Right atrium auricular region (tissue), 2 donors: ENCODE measurements around the gene PPA2. TPM values are rescaled to one million over a fixed set of nuclear protein-coding genes. Genes with fewer than 3 reads are reported as not detected.
"Not testable (repeated sequence)": the region's sequence is repeated elsewhere in the genome, so short reads cannot be mapped to it uniquely, and the experiment has no call there.

Experiments used
- DNase-seq: peaks from one replicate; pipeline ENCODE4 v3.0.0-alpha.2; 2019; ENCODE audit warnings: low spot score
- H3K27ac ChIP-seq, 2 donors: fragments of 200-600 bp; sonication (generic); 1 replicate in 1 of 2; 2 replicates in 1 of 2; pipeline ENCODE4 v1.5.1; 2016 to 2019
- H3K27me3 ChIP-seq, 2 donors: fragments of 200-600 bp; sonication (generic); one replicate each; pipeline versions ENCODE4 v1.5.1 to v1.6.0; 2017 to 2019
- H3K36me3 ChIP-seq: fragments of 200-600 bp; sonication (generic); one replicate; pipeline ENCODE4 v1.5.1; 2016
- H3K4me1 ChIP-seq, 2 donors: fragments of 200-600 bp; sonication (generic); one replicate each; pipeline versions ENCODE4 v1.5.1 to v1.6.0; 2017 to 2019
- H3K4me3 ChIP-seq, 2 donors: fragments of 200-600 bp; sonication (generic); 1 replicate in 1 of 2; 2 replicates in 1 of 2; pipeline ENCODE4 v1.5.1; 2017 to 2019; ENCODE audit warnings: mild to moderate bottlenecking in 1 of 2, moderate library complexity in 1 of 2
- H3K9me3 ChIP-seq, 2 donors: fragments of 200-600 bp; sonication (generic); one replicate each; pipeline ENCODE4 v1.5.1; 2019
- CTCF ChIP-seq, 2 donors: fragments of 200-600 bp; sonication (generic); IDR thresholded peaks; one replicate each; pipeline ENCODE4 v1.5.1; 2019; ENCODE audit warnings: antibody characterized with exemption in 2 of 2
- total RNA-seq, 2 donors: library from RNA; depleted of rRNA; stranded (reverse); fragments of >200 nt; gene quantifications; one replicate each; pipeline ENCODE4 v1.1.0, GENCODE V29; 2016

Gene PPA2
- total RNA-seq, 2 donors from 2014 or later, result 89.5 to 158 TPM

- no peak overlapping the region for H3K27ac ChIP-seq
- peaks cover 0 to 6% of the 10 kb centered on the region in 2 donors for H3K9me3 ChIP-seq
- no peaks in the 10 kb centered on the region for H3K27me3 ChIP-seq
- H3K36me3 ChIP-seq, result peaks cover 20% of the 10 kb centered on the region
- H3K4me1 ChIP-seq, result no peaks in the 10 kb centered on the region
- no peak overlapping the region for H3K4me3 ChIP-seq
- DNase-seq, result no peak
- TF ChIP-seq CTCF (IDR thresholded peaks at IDR 0.05), result no peak
Measured at GRCh38 chr4:105422207-105422920, 51.5 kb downstream of the PPA2 start.

- no peak overlapping the region for H3K27ac ChIP-seq
- TF ChIP-seq CTCF (IDR thresholded peaks at IDR 0.05), result no peak
- peaks cover 19% of the 10 kb centered on the region for H3K36me3 ChIP-seq
- H3K9me3 ChIP-seq, result no peaks in the 10 kb centered on the region
- H3K4me1 ChIP-seq, result no peaks in the 10 kb centered on the region
- no peak for DNase-seq
- H3K27me3 ChIP-seq, result no peaks in the 10 kb centered on the region
- no peak overlapping the region for H3K4me3 ChIP-seq
Measured at GRCh38 chr4:105417624-105418023, 56.2 kb downstream of the PPA2 start.

- TF ChIP-seq CTCF (IDR thresholded peaks at IDR 0.05), result no peak
- DNase-seq, result no peak
- H3K36me3 ChIP-seq, result peaks cover 13% of the 10 kb centered on the region
- peaks cover 0 to 4% of the 10 kb centered on the region in 2 donors for H3K9me3 ChIP-seq
- H3K4me3 ChIP-seq, result no peak overlapping the region
- no peaks in the 10 kb centered on the region for H3K4me1 ChIP-seq
- H3K27ac ChIP-seq, result no peak overlapping the region
- H3K27me3 ChIP-seq, result no peaks in the 10 kb centered on the region
Measured at GRCh38 chr4:105415281-105415744, 58.5 kb downstream of the PPA2 start.

- H3K36me3 ChIP-seq, result peaks cover 8% of the 10 kb centered on the region
- DNase-seq, result no peak
Measured at GRCh38 chr4:105414316-105414715, 59.5 kb downstream of the PPA2 start.

GRCh38 chr4:105409135-105409534, 64.7 kb downstream of the PPA2 start:
- not testable (repeated sequence) for H3K4me1 ChIP-seq, H3K27me3 ChIP-seq, H3K27ac ChIP-seq, DNase-seq, H3K4me3 ChIP-seq
- peaks cover 12% of the 10 kb centered on the region for H3K36me3 ChIP-seq
- peaks cover 0 to 16% of the 10 kb centered on the region in 2 donors for H3K9me3 ChIP-seq

More at GRCh38 chr4:105414316-105414715, 59.5 kb downstream of the PPA2 start:
- Histone ChIP-seq H3K27ac (no peak overlapping the region), H3K4me1 (no peaks in the 10 kb centered on the region), H3K27me3 (no peaks in the 10 kb centered on the region), H3K4me3 (no peak overlapping the region), H3K9me3 (peaks cover 0 to 4% of the 10 kb centered on the region in 2 donors)
- no peak for TF ChIP-seq CTCF (IDR thresholded peaks at IDR 0.05)

- H3K9me3 ChIP-seq, result peaks cover 0 to 12% of the 10 kb centered on the region in 2 donors
- H3K4me3 ChIP-seq, result no peak overlapping the region
- H3K4me1 ChIP-seq, result no peaks in the 10 kb centered on the region
- DNase-seq, result no peak
- H3K27ac ChIP-seq, result no peak overlapping the region
- no peak for TF ChIP-seq CTCF (IDR thresholded peaks at IDR 0.05)
- peaks cover 13% of the 10 kb centered on the region for H3K36me3 ChIP-seq
- H3K27me3 ChIP-seq, result no peaks in the 10 kb centered on the region
Measured at GRCh38 chr4:105400901-105401677, 72.8 kb downstream of the PPA2 start.
